ENCODE results near the gene ZFAND6. TPM values are rescaled to one million over a fixed set of nuclear protein-coding genes. Genes with fewer than 3 reads are reported as not detected.

ZFAND6 gene
- total RNA-seq, 1 donor from 2014 or later, result 87.4 TPM

DNA sequence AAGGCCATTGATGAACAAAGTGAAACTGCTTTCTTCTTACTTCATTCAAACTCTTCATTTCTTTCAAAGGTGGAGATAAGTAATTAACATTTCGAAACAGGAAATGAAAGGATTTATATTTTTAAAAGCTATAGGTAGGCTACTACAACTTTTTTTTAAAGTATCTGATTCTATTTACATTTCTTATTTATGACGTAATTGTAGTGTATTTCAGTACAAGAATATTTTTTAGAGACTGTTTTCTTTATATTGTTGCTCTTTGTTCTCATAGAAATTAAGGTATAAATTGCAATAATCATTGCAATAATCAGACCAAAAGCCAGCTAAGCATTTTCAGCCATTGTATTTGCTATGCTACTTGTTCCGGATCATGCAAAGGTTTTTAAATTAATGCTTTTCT lies 13.7 kb downstream of the ZFAND6 start:
- intact Hi-C loops (cut with DNase I), result no loop called here
- no peak for DNase-seq (ENCODE audit: extremely low spot score in 2 of 2)
- Histone ChIP-seq H3K4me3 (peak overlapping the region in 1 of 2 donors; percentile 36), H3K27ac (no peak overlapping the region), H3K4me1 (peaks cover 43% of the 10 kb centered on the region), H3K36me3 (no peaks in the 10 kb centered on the region), H3K27me3 (no peaks in the 10 kb centered on the region), H3K9me3 (no peaks in the 10 kb centered on the region)
- TF ChIP-seq POLR2A (IDR thresholded peaks at IDR 0.05), result no peak
- TF ChIP-seq, protein P1, sequence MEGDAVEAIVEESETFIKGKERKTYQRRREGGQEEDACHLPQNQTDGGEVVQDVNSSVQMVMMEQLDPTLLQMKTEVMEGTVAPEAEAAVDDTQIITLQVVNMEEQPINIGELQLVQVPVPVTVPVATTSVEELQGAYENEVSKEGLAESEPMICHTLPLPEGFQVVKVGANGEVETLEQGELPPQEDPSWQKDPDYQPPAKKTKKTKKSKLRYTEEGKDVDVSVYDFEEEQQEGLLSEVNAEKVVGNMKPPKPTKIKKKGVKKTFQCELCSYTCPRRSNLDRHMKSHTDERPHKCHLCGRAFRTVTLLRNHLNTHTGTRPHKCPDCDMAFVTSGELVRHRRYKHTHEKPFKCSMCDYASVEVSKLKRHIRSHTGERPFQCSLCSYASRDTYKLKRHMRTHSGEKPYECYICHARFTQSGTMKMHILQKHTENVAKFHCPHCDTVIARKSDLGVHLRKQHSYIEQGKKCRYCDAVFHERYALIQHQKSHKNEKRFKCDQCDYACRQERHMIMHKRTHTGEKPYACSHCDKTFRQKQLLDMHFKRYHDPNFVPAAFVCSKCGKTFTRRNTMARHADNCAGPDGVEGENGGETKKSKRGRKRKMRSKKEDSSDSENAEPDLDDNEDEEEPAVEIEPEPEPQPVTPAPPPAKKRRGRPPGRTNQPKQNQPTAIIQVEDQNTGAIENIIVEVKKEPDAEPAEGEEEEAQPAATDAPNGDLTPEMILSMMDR (IDR thresholded peaks at IDR 0.05), result no peak
- no peak for TF ChIP-seq POLR2AphosphoS5 (IDR thresholded peaks at IDR 0.05; ENCODE audit: insufficient read depth in 1 of 2, low read depth in 1 of 2)

DNA sequence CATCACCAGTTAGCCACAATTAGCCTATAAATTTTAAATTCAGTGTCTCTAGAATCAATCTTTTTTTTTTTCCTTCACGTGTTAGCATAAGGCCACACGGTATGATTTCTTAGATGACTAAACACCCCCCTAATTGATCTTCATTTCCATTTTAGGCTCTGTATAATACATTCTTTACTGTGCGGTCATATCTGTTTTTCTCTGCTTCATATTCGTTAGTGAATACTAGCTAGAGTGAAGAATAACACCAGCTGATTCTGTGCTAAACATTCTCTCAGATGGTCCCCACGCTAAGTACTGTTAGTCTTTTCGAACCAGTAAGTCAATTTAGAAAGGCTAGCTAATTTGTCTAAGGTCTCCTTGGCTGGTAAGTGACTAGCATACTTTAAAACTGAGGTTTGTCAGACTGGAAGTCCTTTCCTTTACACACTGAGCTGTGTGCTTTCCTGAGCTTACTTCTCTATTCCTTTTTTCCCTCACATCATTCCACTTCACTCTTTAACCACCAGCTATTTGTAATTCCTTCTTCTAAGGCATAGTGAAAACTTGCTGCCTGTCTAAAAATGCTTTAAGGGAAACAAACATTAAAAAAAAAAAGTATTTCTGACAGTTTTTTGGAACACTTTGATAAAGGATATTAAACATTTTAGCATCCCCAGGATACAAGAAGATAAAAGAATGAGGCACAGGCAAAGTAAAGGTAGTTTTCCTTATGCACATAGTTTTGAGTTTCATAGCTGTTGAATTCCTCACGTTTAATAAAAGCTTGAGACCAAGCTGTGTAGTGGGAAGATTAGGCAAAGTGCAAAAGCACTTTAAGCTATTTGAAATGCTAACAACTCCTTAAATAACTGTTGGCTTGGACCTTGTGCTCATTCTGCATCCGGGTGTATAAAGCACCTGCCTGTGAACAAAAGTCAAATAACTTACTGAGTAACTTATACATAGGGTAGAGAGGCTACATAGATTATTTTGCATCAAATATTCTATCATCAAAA lies 17.1 kb downstream of the ZFAND6 start:
- TF ChIP-seq POLR2A (IDR thresholded peaks at IDR 0.05), result no peak
- TF ChIP-seq, protein P1 (IDR thresholded peaks at IDR 0.05), result no peak
- TF ChIP-seq POLR2AphosphoS5 (IDR thresholded peaks at IDR 0.05; ENCODE audit: insufficient read depth in 1 of 2, low read depth in 1 of 2), result no peak
- no peak overlapping the region for H3K27ac ChIP-seq
- H3K36me3 ChIP-seq, result no peaks in the 10 kb centered on the region
- H3K4me1 ChIP-seq, result peaks cover 29% of the 10 kb centered on the region
- no peak for DNase-seq (ENCODE audit: extremely low spot score in 2 of 2)
- intact Hi-C loops (cut with DNase I), result no loop called here
- no peaks in the 10 kb centered on the region for H3K9me3 ChIP-seq
- no peak overlapping the region for H3K4me3 ChIP-seq
- H3K27me3 ChIP-seq, result no peaks in the 10 kb centered on the region

DNA sequence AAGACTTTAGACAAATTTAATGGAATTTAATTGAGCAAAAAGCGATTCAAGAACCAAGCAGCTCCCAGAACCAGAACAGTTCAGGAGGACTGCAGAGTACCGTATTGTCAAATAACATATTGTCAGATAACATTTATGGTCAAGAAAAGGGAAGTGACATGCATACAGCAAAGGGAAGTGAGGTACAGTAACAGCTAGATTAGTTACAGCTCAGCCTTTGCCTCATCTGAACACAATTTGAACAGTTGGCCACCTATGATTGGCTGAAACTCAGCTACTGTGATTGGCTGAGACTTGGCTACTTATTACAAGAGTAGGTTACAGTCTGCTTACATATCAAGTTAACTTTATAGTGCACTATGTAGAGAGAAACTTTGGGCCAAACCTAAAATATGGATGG lies 21.9 kb downstream of the ZFAND6 start:
- Histone ChIP-seq H3K4me3 (no peak overlapping the region), H3K9me3 (no peaks in the 10 kb centered on the region), H3K36me3 (no peaks in the 10 kb centered on the region), H3K27me3 (no peaks in the 10 kb centered on the region), H3K4me1 (no peaks in the 10 kb centered on the region), H3K27ac (no peak overlapping the region)
- no peak for TF ChIP-seq POLR2A (IDR thresholded peaks at IDR 0.05)
- TF ChIP-seq POLR2AphosphoS5 (IDR thresholded peaks at IDR 0.05; ENCODE audit: insufficient read depth in 1 of 2, low read depth in 1 of 2), result no peak
- TF ChIP-seq, protein P1 (IDR thresholded peaks at IDR 0.05), result no peak
- DNase-seq (ENCODE audit: extremely low spot score in 2 of 2), result no peak
- intact Hi-C loops (cut with DNase I), result loop anchor here (10.0 kb wide), 1 partner anchor 73 kb away; the partner anchor contains the start of gene FAH

DNA sequence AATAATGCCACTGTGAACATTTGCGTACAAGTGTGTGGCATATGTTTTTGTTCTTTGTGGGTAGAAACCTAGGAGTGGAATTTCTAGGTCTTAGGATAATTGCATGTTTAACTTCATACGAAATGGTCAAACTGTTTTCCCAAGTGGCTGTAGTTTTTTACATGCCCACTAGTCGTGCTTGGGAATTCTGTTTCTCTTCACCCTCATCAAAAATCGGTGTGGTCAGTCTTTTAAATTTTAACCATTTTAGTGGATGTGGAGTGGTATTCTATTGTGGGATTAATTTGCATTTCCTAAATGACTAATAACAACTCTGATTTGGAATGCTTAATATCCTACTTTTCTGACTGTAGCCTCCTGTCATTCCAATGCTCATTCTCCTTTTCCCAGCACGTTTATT lies 27.6 kb downstream of the ZFAND6 start:
- Histone ChIP-seq H3K36me3 (no peaks in the 10 kb centered on the region), H3K9me3 (no peaks in the 10 kb centered on the region), H3K4me1 (no peaks in the 10 kb centered on the region), H3K27me3 (no peaks in the 10 kb centered on the region), H3K27ac (no peak overlapping the region), H3K4me3 (no peak overlapping the region)
- no peak for DNase-seq (ENCODE audit: extremely low spot score in 2 of 2)
- TF ChIP-seq, protein P1 (IDR thresholded peaks at IDR 0.05), result no peak
- TF ChIP-seq POLR2A (IDR thresholded peaks at IDR 0.05) (no peak), POLR2AphosphoS5 (IDR thresholded peaks at IDR 0.05; ENCODE audit: insufficient read depth in 1 of 2, low read depth in 1 of 2) (no peak)
- intact Hi-C loops (cut with DNase I), result loop anchor here (10.0 kb wide), 1 partner anchor 68 kb away; the partner anchor contains the start of gene FAH

DNA sequence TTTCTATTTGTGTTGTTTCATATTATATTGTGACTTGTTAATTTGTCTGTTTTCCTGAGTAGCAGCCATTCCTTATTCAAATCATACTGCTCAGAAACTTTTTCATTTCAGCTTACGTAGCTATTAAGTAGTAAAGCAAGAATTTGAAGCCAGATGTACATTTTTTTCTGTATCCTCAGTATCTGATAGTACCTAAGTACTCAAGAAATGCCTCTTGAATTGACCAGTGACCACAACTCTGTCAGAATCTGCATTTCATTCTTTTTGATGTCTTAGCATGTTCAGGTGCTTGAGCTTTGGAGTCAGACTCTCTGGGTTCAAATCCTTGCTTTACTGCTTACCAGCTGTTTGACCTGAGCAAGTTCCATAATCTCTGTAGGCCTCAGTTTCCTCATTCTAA lies 30.6 kb downstream of the ZFAND6 start:
- H3K4me1 ChIP-seq, result peaks cover 18% of the 10 kb centered on the region
- no peaks in the 10 kb centered on the region for H3K36me3 ChIP-seq
- no peak overlapping the region for H3K27ac ChIP-seq
- H3K9me3 ChIP-seq, result no peaks in the 10 kb centered on the region
- no peak for DNase-seq (ENCODE audit: extremely low spot score in 2 of 2)
- intact Hi-C loops (cut with DNase I), result no loop called here
- TF ChIP-seq, protein P1 (IDR thresholded peaks at IDR 0.05), result no peak
- H3K27me3 ChIP-seq, result no peaks in the 10 kb centered on the region
- H3K4me3 ChIP-seq, result no peak overlapping the region

All from vagina (tissue), 2 donors.